Measurements from ENCODE around the gene TPCN1. TPM values are rescaled to one million over a fixed set of nuclear protein-coding genes. Genes with fewer than 3 reads are reported as not detected.

TPCN1 gene
- polyA plus RNA-seq, 1 of the 3 experiments (the other 2 are of a cell fraction), result 15.7 TPM

- TF ChIP-seq REST (IDR thresholded peaks at IDR 0.05; ENCODE audit: low read depth, low read length), result no peak
- TF ChIP-seq NRF1 (IDR thresholded peaks at IDR 0.05; ENCODE audit: low read depth, low read length), result no peak
- TF ChIP-seq ELF1 (IDR thresholded peaks at IDR 0.05), result no peak
- no peak for TF ChIP-seq GABPA (IDR thresholded peaks at IDR 0.05; ENCODE audit: low read depth)
- TF ChIP-seq MEF2A (IDR thresholded peaks at IDR 0.05; ENCODE audit: borderline replicate concordance, low read depth), result no peak
- TF ChIP-seq FOSL2 (IDR thresholded peaks at IDR 0.05; ENCODE audit: borderline replicate concordance, low read depth), result no peak
- no peak for TF ChIP-seq JUND (IDR thresholded peaks at IDR 0.05)
- no peak for TF ChIP-seq TCF12 (IDR thresholded peaks at IDR 0.05)
- no peak for TF ChIP-seq RCOR1 (IDR thresholded peaks at IDR 0.05; ENCODE audit: low read length)
- TF ChIP-seq NFIC (IDR thresholded peaks at IDR 0.05; ENCODE audit: borderline replicate concordance), result no peak
Measured at GRCh38 chr12:113173081-113173698, 48.1 kb upstream of the TPCN1 start (continued).

DNA sequence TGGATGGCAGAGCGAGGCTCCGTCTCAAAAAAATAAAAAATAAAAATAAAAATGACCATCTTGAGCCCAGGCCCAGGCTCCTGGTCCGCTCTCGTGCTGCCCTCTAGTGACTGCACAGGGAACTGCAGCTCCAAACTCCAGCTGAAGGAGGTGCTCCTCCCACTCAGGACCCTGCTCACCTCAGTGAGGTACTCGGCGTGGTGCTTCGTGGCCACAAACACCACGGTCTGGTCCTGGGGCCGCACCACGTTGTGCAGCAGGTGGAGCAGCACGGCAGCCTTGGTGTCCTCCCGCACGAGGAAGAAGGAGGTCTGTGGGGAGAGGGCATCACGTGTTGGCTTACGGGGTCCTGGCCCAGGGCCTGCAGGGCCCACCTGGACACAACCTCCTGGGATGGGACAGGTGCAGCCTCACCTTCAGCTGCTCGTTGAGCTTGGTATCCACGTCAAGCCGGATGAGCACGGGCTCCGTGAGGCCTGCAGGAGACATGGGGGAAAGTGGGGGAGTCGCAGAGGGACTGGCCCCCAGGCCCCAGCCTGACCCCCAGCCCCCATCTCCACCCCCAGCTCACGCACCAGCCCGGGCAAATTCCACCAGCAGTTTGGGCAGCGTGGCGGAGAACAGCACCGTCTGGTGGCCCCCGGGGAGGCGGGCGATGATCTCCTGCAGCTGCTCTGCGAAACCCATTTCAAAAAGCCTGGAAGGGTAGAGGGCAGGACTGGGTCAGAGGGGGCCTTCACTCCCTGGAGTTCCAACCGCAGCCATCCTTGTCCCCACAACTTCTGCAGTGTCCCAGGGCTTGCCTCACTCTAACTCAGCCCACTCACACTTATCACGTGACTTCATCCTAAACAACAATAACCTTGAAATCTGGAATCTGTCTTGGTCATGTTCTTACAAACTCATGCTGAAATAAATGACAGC lies 46.5 kb upstream of the TPCN1 start:
- no peaks in the 10 kb centered on the region for H3K9me3 ChIP-seq
- no peak overlapping the region for H3K4me2 ChIP-seq
- DNase-seq, result peak; percentile 91
- H3K4me3 ChIP-seq (ENCODE audit: low read depth in 2 of 2, low read length in 1 of 2), result no peak overlapping the region
- H3K4me1 ChIP-seq (ENCODE audit: control insufficient read depth in 1 of 2, insufficient read depth in 2 of 2, low read depth in 1 of 2, low read length in 1 of 2), result no peaks in the 10 kb centered on the region
- no peaks in the 10 kb centered on the region for H3F3A ChIP-seq (replicated peaks; ENCODE audit: insufficient read depth)
- no peaks in the 10 kb centered on the region for H3K9me2 ChIP-seq
- H3K9ac ChIP-seq, result no peak overlapping the region
- no peaks in the 10 kb centered on the region for H3K27me3 ChIP-seq (ENCODE audit: insufficient read depth)
- H4K20me1 ChIP-seq (ENCODE audit: insufficient read depth), result no peaks in the 10 kb centered on the region
- 42% methylated on average over 10 of the region's 32 CpGs for WGBS (ENCODE audit: low lambda C conversion rate)
- no peaks in the 10 kb centered on the region for H3K79me2 ChIP-seq (ENCODE audit: insufficient read depth)
- no peak overlapping the region for H2AFZ ChIP-seq (ENCODE audit: low read depth)
- no peak overlapping the region for H3K27ac ChIP-seq (ENCODE audit: low read depth in 2 of 2, low read length in 1 of 2)
- peaks cover 59 to 66% of the 10 kb centered on the region in 2 experiments for H3K36me3 ChIP-seq (replicated peaks in 1 of 2; ENCODE audit: control insufficient read depth in 1 of 2, insufficient read depth in 2 of 2, low read length in 1 of 2)
- TF ChIP-seq RAD21 (IDR thresholded peaks at IDR 0.05; ENCODE audit: low read length) (peak; percentile 88), SMC3 (IDR thresholded peaks at IDR 0.05; ENCODE audit: low read depth, low read length) (peak; percentile 72), GABPA (IDR thresholded peaks at IDR 0.05; ENCODE audit: low read depth) (no peak)
- TF ChIP-seq, protein P1, sequence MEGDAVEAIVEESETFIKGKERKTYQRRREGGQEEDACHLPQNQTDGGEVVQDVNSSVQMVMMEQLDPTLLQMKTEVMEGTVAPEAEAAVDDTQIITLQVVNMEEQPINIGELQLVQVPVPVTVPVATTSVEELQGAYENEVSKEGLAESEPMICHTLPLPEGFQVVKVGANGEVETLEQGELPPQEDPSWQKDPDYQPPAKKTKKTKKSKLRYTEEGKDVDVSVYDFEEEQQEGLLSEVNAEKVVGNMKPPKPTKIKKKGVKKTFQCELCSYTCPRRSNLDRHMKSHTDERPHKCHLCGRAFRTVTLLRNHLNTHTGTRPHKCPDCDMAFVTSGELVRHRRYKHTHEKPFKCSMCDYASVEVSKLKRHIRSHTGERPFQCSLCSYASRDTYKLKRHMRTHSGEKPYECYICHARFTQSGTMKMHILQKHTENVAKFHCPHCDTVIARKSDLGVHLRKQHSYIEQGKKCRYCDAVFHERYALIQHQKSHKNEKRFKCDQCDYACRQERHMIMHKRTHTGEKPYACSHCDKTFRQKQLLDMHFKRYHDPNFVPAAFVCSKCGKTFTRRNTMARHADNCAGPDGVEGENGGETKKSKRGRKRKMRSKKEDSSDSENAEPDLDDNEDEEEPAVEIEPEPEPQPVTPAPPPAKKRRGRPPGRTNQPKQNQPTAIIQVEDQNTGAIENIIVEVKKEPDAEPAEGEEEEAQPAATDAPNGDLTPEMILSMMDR (IDR thresholded peaks at IDR 0.05), result peak; percentile 95
- POLR2A ChIA-PET, result interaction anchor here (1.0 kb wide), 1 partner anchor 77 kb away, joined by 4 read pairs; no protein-coding TSS in a partner anchor
- CTCF ChIA-PET, result interaction anchor here (0.6 to 10.9 kb wide), 48 partner anchors 9 to 738 kb away, joined by 3 to 113 read pairs (median 5); partner anchors contain the start of genes CFAP73, DDX54 and DTX1
